HepG2 (cell line): ENCODE data around the gene OTC.

ENCODE experiments used
- EHMT2 ChIP-seq: fragments of 200-600 bp; sonication (generic); IDR thresholded peaks from 2 replicates; pipeline ENCODE4 v1.7.0; 2017; ENCODE audit warnings: antibody characterized with exemption, low read depth, low read length, borderline replicate concordance
- FOXJ3 ChIP-seq: sonication (generic); formaldehyde crosslinking; IDR thresholded peaks from 2 replicates; pipeline ENCODE4 v1.4.0; 2020; ENCODE audit warnings: missing genetic modification reagents, mild to moderate bottlenecking, borderline replicate concordance
- HHEX ChIP-seq: IDR thresholded peaks from 2 replicates; pipeline ENCODE4 v1.6.1; 2016; ENCODE audit warnings: control low read depth
- JUND ChIP-seq: sonication (generic); formaldehyde crosslinking; IDR thresholded peaks from 2 replicates; pipeline ENCODE4 v1.8.0; 2022; ENCODE audit warnings: mild to moderate bottlenecking, missing genetic modification reagents
- SALL2 ChIP-seq: sonication (generic); formaldehyde crosslinking; IDR thresholded peaks from 2 replicates; pipeline ENCODE4 v1.8.1; 2023; ENCODE audit warnings: mild to moderate bottlenecking, missing genetic modification reagents, inconsistent platforms
- U2AF2 ChIP-seq: fragments of 200-400 bp; formaldehyde crosslinking; IDR thresholded peaks from 2 replicates; pipeline ENCODE4 v1.6.1; 2017; ENCODE audit warnings: low read depth, mild to moderate bottlenecking, low read length
- TF ChIP-seq, protein P1 (sequence below): sonication (generic); formaldehyde crosslinking; IDR thresholded peaks from 2 replicates; pipeline ENCODE4 v1.5.0; 2020; ENCODE audit warnings: mild to moderate bottlenecking, missing genetic modification reagents, moderate library complexity
- TF ChIP-seq, protein P2 (sequence below): IDR thresholded peaks from 2 replicates; pipeline ENCODE4 v1.6.1; 2016; ENCODE audit warnings: missing compliant biosample characterization, missing genetic modification reagents, borderline replicate concordance
- TF ChIP-seq, protein P3 (sequence below): sonication (generic); formaldehyde crosslinking; IDR thresholded peaks from 2 replicates; pipeline ENCODE4 v1.5.0; 2020; ENCODE audit warnings: mild to moderate bottlenecking, missing genetic modification reagents
- TF ChIP-seq, protein P4 (sequence below): sonication (generic); formaldehyde crosslinking; IDR thresholded peaks from 2 replicates; pipeline ENCODE4 v1.8.0; 2022; ENCODE audit warnings: mild to moderate bottlenecking, missing genetic modification reagents, borderline replicate concordance

DNA sequence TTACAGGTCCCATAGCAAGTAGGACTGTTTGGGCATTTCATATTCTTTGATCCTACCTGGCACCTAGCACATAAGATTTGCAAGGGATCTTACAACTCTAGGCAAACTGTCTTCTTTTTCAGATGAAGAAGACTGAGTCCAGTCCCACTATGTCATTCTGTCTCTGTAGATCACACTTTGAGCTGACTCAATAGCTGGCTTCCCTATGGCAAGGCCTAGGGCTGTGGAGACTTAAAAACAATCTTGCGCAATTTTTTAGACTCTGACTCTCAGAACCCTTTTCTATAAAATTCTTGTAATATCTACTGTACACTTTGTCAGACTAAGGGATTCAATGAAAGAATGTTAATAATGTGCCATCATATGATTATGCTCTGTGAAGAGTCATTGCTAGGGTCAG lies 26.7 kb downstream of the OTC start:
- no peak for TF ChIP-seq FOXJ3 (CRISPR knock-in tag)
- TF ChIP-seq, protein P1, sequence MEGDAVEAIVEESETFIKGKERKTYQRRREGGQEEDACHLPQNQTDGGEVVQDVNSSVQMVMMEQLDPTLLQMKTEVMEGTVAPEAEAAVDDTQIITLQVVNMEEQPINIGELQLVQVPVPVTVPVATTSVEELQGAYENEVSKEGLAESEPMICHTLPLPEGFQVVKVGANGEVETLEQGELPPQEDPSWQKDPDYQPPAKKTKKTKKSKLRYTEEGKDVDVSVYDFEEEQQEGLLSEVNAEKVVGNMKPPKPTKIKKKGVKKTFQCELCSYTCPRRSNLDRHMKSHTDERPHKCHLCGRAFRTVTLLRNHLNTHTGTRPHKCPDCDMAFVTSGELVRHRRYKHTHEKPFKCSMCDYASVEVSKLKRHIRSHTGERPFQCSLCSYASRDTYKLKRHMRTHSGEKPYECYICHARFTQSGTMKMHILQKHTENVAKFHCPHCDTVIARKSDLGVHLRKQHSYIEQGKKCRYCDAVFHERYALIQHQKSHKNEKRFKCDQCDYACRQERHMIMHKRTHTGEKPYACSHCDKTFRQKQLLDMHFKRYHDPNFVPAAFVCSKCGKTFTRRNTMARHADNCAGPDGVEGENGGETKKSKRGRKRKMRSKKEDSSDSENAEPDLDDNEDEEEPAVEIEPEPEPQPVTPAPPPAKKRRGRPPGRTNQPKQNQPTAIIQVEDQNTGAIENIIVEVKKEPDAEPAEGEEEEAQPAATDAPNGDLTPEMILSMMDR (CRISPR knock-in tag) = no peak
- no peak for TF ChIP-seq HHEX
- no peak for TF ChIP-seq JUND (CRISPR knock-in tag)
- TF ChIP-seq, protein P2, sequence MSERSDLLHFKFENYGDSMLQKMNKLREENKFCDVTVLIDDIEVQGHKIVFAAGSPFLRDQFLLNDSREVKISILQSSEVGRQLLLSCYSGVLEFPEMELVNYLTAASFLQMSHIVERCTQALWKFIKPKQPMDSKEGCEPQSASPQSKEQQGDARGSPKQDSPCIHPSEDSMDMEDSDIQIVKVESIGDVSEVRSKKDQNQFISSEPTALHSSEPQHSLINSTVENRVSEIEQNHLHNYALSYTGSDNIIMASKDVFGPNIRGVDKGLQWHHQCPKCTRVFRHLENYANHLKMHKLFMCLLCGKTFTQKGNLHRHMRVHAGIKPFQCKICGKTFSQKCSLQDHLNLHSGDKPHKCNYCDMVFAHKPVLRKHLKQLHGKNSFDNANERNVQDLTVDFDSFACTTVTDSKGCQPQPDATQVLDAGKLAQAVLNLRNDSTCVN (CRISPR knock-in tag) = no peak
- TF ChIP-seq EHMT2 = no peak
- TF ChIP-seq U2AF2 = no peak
- TF ChIP-seq SALL2 (CRISPR knock-in tag) = no peak
- TF ChIP-seq, protein P3, sequence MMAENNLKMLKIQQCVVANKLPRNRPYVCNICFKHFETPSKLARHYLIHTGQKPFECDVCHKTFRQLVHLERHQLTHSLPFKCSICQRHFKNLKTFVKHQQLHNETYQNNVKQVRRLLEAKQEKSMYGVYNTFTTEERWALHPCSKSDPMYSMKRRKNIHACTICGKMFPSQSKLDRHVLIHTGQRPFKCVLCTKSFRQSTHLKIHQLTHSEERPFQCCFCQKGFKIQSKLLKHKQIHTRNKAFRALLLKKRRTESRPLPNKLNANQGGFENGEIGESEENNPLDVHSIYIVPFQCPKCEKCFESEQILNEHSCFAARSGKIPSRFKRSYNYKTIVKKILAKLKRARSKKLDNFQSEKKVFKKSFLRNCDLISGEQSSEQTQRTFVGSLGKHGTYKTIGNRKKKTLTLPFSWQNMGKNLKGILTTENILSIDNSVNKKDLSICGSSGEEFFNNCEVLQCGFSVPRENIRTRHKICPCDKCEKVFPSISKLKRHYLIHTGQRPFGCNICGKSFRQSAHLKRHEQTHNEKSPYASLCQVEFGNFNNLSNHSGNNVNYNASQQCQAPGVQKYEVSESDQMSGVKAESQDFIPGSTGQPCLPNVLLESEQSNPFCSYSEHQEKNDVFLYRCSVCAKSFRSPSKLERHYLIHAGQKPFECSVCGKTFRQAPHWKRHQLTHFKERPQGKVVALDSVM (CRISPR knock-in tag) = no peak
- TF ChIP-seq, protein P4, sequence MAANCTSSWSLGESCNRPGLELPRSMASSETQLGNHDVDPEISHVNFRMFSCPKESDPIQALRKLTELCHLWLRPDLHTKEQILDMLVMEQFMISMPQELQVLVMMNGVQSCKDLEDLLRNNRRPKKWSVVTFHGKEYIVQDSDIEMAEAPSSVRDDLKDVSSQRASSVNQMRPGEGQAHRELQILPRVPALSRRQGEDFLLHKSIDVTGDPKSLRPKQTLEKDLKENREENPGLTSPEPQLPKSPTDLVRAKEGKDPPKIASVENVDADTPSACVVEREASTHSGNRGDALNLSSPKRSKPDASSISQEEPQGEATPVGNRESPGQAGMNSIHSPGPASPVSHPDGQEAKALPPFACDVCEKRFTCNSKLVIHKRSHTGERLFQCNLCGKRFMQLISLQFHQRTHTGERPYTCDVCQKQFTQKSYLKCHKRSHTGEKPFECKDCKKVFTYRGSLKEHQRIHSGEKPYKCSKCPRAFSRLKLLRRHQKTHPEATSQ (CRISPR knock-in tag) = no peak
